Measurements from ENCODE around the gene MCCC1.
"Not testable (repeated sequence)": the region's sequence is repeated elsewhere in the genome, so short reads cannot be mapped to it uniquely, and the experiment has no call there.

Gene MCCC1

DNA sequence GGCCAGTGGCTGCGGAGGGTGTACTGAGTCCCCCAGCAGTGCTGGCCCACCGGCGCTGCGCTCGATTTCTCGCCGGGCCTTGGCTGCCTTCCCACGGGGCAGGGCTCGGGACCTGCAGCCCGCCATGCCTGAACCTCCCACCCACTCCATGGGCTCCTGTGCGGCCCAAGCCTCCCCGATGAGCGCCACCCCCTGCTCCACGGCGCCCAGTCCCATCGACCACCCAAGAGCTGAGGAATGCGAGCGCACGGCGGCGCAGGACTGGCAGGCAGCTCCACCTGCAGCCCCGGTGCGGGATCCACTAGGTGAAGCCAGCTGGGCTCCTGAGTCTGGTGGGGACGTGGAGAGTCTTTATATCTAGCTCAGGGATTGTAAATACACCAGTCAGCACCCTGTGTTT is 1.7 kb upstream of the MCCC1 start:
- DNase-seq: not testable (repeated sequence)

- no peak for DNase-seq
These were observed 1.1 kb upstream of the MCCC1 start for GRCh38 chr3:183100376-183100775.

- no peak for DNase-seq
These were observed 525 bp upstream of the MCCC1 start for GRCh38 chr3:183099838-183100204.

DNA sequence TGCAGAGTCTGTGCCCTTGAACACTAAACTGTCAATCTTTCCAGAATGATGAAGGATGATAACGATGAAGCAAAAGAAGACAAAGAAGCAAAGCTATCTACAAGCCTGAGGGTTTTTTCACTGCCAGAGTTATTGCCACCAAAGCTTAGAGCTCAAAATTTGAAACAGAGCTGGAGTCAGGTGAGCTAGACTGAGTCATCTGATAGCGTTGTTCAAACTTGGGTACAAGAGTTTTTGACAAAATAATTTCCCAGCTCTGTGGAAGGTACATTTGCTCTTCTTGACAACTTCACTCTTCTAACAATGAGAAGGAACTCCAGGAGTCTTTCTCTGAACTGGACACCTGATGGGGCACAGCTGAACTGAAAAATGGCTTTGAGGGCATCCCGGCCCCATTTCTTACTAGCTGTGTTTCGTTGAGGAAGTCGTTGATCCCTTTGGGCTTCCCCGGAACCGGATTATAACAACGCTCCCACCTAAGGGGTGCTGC is 715 bp downstream of the MCCC1 start:
- DNase-seq: no peak

DNA sequence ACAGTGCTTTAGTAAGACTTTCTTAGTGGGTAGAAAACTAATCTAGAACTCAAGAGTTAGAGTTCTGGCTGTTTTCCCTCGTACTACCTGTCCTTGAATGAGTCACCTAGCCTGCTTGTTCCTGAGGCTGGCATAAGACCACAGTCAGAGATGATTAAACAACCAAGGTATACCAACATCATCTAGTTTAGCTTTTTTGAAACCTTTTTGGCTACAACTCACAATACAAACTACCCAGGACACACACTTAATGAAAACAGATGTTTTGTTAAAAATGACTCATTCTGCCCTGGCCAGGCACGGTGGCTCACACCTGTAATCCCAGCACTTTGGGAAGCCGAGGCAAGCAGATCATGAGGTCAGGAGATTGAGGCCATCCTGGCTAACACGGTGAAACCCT is 4.6 kb downstream of the MCCC1 start:
- no peak for DNase-seq

DNA sequence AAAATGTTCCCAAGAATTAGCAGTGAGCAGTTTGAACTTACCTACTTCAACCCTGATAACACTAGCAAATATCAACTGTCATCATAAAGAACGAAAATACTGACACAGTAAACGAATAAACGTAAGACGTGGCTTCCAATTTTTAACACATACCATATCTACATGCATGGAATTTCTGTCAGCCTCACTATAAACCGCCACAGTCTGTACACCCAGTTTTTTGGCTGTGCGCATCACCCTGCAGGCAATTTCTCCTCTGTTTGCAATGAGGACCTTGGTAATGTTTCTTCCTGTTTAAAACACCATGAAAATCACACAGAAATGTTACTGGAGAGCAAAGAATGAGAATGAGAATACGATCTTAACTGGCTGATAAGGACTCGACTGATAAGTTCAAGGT is 7.0 kb downstream of the MCCC1 start:
- no peak for DNase-seq

- DNase-seq: no peak
These were observed 12.1 kb downstream of the MCCC1 start for GRCh38 chr3:183087184-183087583.

- DNase-seq: no peak
These were observed 13.5 kb downstream of the MCCC1 start for GRCh38 chr3:183085634-183086390.

GRCh38 chr3:183082355-183082915 is 16.9 kb downstream of the MCCC1 start:
- no peak for DNase-seq

DNA sequence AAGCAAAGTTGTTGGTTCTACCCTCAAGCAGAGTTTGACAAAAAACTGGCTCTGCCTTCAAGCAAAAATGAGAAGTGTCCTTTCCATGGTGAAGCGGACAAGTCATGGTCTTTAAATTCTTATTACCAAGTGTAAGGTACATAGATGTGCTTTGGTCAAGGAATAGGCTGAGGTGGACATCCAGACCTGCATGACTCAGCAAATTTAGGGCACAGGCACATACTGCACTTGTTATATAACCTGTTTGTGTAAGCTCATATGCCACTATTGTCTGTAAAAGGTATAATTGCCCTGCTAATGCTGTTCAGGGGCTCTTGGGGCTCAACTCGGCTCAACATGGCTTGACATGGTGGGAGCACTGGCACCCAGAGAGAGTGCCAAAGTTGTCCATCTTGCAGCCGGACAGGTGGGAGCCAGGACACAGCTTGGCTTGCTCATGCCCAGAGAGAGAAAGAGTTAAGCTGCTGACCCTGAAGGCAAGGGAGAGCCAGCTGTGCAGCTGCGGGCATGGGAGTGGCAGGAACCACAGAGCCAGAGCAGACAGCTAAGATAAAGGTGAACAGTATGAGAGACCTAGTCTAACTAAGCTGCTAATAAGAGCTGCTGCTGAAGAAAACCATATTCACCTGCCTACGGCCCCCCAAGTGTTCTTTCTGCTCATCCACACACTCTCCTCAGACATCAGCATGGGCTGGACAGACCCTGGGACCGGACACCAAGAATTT is 17.7 kb downstream of the MCCC1 start:
- no peak for DNase-seq

- no peak for DNase-seq
These were observed 18.7 kb downstream of the MCCC1 start for GRCh38 chr3:183080628-183081027.

DNA sequence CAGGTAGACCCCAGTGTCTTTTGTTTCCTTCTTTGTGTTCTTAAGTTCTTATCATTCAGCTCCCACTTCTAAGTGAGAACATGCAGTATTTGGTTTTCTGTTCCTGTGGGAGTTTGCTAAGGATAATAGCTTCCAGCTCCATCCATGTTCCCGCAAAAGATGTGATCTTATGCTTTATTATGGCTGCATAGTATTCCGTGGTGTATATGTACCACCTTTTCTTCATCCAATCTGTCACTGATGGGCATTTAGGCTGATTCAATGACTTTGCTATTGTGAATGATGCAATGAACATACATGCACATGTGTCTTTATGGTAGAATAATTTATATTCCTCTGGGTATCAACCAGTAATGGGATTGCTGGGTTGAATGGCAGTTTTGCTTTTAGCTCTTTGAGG is 24.4 kb downstream of the MCCC1 start:
- no peak for DNase-seq

GRCh38 chr3:183074261-183074660 is 25.0 kb downstream of the MCCC1 start:
- DNase-seq: no peak

- no peak for DNase-seq
These were observed 25.5 kb downstream of the MCCC1 start for GRCh38 chr3:183073839-183074238.

DNA sequence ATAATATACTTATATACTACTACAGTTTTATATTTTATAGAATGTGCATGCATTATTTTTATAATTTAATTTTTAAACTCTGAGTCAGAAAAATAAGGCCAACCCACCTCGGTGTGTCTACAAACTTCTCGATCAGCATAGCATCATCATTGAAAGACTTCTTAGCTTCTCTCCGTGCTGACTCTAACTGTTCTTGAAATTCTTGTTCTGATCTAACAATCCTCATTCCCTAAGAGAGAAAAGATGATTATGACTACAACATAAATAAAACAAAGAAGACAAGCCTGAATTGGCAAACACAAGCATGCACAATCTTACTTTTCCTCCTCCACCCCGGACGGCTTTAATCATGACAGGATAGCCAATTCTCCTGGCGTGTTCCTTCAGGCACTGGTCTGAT is 28.4 kb downstream of the MCCC1 start:
- DNase-seq: no peak

DNA sequence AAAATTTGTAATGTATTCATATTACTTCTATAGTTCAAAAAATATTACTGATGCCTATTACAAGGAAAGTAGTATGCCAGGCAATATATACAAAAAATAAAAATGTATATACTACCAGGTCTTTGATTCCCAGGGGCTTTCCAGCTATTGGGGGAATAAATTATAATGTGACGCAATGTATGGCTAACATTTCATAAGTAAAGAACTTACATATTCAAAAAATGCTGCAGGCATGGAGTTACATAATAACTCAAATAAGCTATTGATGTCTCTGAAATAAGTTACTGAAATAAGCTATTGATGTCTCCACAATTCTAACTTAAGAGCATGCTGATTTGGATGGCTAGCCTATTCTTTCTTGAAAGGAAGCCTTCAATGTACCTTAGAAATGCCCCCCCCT is 30.2 kb downstream of the MCCC1 start:
- no peak for DNase-seq

DNA sequence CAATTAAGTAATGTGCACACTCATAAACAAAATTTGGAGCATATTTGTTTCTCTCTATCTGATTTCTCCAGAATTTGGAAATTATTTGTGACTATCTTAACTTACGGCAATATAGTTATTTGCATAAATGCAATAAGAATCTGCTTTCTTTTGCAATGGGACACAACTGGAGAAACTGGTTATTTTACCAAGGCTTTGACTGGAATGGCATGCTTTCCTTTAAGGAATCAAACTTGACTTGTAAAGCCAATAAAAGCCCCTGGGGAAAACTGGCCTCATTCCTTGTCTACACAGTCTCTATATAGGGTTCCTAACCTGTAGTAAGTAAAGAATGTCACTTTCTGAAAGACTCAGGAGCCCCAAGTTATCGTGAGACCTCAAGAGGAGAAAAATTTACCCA is 32.4 kb downstream of the MCCC1 start:
- DNase-seq: not testable (repeated sequence)

DNA sequence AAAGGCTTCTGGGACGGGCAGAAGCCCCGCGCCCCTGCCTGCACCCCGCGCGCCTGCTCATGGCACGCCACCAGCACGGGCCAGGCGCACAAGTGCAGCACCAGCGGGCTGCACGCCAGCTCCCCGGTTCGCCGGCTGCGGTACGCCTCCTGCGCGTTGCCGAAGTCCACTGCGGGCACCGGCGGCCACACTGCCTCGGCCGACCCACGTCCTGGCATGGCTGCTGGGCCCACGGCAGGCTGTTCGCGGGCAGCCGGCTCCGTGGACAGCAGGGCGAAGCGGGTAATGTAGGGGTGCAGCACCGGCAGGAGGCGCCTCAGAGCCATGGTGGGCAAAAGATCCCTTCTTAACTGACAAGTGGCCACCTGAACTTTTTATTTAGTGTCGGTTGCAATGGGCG is 34.8 kb downstream of the MCCC1 start:
- no peak for DNase-seq

GRCh38 chr3:183061391-183062172 is 37.7 kb downstream of the MCCC1 start:
- DNase-seq: no peak

GRCh38 chr3:183058351-183058750 is 40.9 kb downstream of the MCCC1 start:
- DNase-seq: no peak

GRCh38 chr3:183050706-183051105 is 48.6 kb downstream of the MCCC1 start:
- no peak for DNase-seq

DNA sequence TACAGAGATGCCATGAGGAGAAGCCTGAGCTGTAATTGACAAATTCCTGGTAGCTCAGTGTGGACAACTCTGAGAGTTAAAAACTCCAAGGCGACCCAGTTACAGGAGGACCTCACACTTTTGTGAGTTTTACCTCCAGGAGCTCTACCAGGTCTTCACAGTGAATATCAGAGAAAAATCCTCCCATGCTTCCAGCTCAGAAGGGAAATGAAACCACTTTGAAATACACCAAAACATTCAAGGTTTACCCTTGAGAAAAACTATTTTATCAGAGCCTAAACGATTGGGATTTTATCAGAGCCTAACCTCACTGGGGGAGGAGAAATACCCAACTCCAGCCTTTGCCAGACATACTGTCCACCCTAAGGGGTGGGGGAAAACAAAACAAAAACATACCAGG is 52.4 kb downstream of the MCCC1 start:
- no peak for DNase-seq

DNA sequence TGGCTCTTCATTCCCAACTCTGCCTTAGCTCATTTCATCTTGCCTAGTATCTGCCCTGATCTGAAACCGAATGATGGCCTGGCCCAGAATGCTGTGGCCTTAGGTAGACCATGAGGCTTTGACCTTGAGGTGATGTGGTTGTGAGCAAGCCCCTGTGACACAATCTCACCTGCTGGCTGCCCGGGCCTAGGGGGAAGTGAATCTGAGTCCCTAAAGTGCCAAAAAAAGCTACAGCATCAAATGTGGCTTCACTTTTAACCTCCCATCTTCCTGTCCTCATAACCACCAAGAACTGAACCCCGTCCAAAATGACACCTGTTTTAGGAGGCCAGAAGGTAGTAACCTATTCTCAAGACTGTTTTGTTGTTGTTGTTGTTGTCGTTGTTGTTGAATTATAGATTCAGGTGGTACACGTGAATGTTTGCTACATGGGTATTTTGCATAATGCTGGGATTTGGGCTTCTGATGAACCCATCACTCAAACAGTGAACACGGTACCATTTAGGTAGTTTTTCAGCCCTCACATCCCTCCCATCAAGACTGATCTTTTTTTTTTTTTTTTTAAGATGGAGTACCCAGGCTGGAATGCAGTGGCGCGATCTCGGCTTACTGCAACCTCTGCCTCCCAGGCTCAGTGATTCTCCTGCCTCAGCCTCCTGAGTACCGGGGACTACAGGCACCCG is 54.6 kb downstream of the MCCC1 start:
- no peak for DNase-seq
